IPS DF 6.9 (cell line): ENCODE measurements around the gene COL26A1.
"Not testable (repeated sequence)": the region's sequence is repeated elsewhere in the genome, so short reads cannot be mapped to it uniquely, and the experiment has no call there.

Source experiments
- DNase-seq: peaks from one replicate; pipeline ENCODE4 v3.0.0-alpha.2; 2013; ENCODE audit warnings: low read depth, low spot score
- H3K27ac ChIP-seq: one replicate; pipeline ENCODE4 v1.5.1; 2013; ENCODE audit warnings: low read length, control low read depth
- H3K27me3 ChIP-seq: 2 replicates; pipeline ENCODE4 v1.6.1; 2013; ENCODE audit warnings: mild to moderate bottlenecking, low read length; ENCODE audit not compliant: control insufficient read depth, insufficient read depth
- H3K36me3 ChIP-seq: 2 replicates; pipeline ENCODE4 v1.6.1; 2013; ENCODE audit warnings: low read length; ENCODE audit not compliant: control insufficient read depth, insufficient read depth
- H3K4me1 ChIP-seq: 2 replicates; pipeline ENCODE4 v1.6.1; 2013; ENCODE audit warnings: low read length; ENCODE audit not compliant: control insufficient read depth, insufficient read depth
- H3K4me3 ChIP-seq: 2 replicates; pipeline ENCODE4 v1.5.1; 2013; ENCODE audit warnings: mild to moderate bottlenecking, low read length
- H3K9me3 ChIP-seq: 2 replicates; pipeline ENCODE4 v1.6.1; 2013; ENCODE audit warnings: low read length, inconsistent platforms; ENCODE audit not compliant: control insufficient read depth, insufficient read depth
- WGBS: extraction: QIAGEN DNeasy Blood & Tissue Kit; methylation state at CpG from one replicate; pipeline ENCODE4 v1.1.7; 2013; ENCODE audit warnings: mixed read lengths, missing lambda C conversion rate; ENCODE audit not compliant: insufficient read length, insufficient coverage; 5-methylcytosine and 5-hydroxymethylcytosine counted together

Gene COL26A1

DNA sequence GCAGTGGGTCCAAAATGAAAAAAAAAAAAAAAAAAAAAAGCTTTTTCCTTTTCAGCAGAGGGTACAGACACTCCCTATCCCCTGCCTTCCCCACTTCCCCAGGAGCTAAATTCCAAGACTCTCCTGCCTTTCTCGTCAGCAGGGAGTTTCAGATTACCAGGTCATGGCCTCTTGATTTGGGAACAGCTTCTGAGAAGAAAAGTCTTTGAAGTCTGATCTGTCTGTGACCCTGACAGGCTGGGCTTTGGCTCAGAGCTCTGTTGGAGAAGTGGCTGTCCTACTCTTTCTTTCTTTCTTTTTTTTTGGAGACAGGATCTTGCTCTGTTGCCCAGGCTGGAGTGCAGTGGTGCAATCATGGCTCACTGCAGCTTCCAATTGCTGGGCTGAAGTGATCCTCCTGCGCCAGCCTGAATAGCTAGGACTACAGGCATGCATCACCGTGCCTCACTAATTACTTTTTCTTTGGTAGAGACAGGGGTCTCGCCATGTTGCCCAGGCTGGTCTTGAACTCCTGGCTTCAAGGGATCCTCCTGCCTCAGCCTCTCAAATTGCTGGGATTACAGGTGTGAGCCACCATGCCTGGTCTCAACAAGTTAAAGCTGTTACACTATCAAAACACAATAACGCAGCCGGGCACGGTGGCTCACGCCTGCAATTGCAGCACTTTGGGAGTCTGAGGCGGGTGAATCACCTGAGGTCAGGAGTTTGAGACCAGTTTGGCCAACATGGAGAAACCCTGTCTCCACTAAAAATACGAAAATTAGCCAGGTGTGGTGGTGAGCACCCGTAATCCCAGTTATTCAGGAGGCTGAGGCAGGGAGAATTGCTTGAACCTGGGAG lies 59.9 kb downstream of the COL26A1 start:
- DNase-seq = no peak
- peaks cover 3% of the 10 kb centered on the region for H3K4me1 ChIP-seq
- no peak overlapping the region for H3K27ac ChIP-seq
- H3K27me3 ChIP-seq = no peaks in the 10 kb centered on the region
- H3K4me3 ChIP-seq = no peak overlapping the region
- no CpG with 5 or more reads among the region's 11 CpGs for WGBS
- 0 out of 2 replicates have a peak, but pooled peaks cover 2% of the 10 kb centered on the region for H3K36me3 ChIP-seq
- H3K9me3 ChIP-seq = no peaks in the 10 kb centered on the region

DNA sequence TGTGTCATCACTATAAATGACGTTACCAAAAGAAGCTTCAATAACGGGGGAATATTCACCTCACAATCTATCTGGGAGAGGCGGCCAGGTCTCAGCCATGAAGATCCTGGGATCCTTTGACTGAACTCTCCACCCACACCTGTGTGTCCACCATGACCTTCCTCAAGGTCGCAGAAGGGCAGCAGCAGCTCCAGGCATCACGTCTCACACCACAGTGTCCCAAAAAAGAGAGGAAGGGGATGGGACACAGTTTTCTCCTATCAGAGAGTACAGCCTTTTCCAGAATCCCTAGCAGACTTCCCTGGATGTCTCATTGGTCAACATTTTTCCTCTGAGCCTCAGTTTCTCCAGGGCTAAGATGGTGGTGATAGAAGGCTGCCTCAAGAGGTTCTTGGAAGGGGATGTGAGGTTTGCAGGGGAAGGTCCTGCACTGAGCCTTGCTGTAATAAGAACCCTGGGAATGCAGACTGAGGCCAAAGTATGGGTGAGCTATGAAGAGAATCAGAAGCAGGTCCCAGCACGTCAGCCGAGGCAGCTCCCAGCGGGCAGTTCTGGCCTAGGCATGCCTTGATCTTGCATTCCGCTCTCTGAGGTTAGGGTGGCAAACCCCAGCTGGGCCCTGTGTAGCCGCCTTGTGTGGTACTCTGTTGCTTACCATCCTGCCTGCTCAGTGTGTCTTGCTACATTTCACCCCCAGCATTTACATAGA lies 63.8 kb downstream of the COL26A1 start:
- no peaks in the 10 kb centered on the region for H3K27me3 ChIP-seq
- H3K36me3 ChIP-seq = 0 out of 2 replicates have a peak, but pooled peaks cover 2% of the 10 kb centered on the region
- DNase-seq = no peak
- no peak overlapping the region for H3K27ac ChIP-seq
- H3K9me3 ChIP-seq = no peaks in the 10 kb centered on the region
- no CpG with 5 or more reads among the region's 10 CpGs for WGBS
- no peaks in the 10 kb centered on the region for H3K4me1 ChIP-seq
- H3K4me3 ChIP-seq = no peak overlapping the region

GRCh38 chr7:101428093-101428866 lies 65.6 kb downstream of the COL26A1 start:
- Histone ChIP-seq H3K27ac (no peak overlapping the region), H3K4me3 (no peak overlapping the region), H3K4me1 (no peaks in the 10 kb centered on the region), H3K9me3 (no peaks in the 10 kb centered on the region), H3K27me3 (no peaks in the 10 kb centered on the region), H3K36me3 (0 out of 2 replicates have a peak, but pooled peaks cover 2% of the 10 kb centered on the region)
- WGBS = 100% methylated on average over 3 of the region's 11 CpGs
- DNase-seq = no peak

GRCh38 chr7:101432316-101432715 lies 69.6 kb downstream of the COL26A1 start:
- no peaks in the 10 kb centered on the region for H3K9me3 ChIP-seq
- no peak overlapping the region for H3K27ac ChIP-seq
- no peak overlapping the region for H3K4me3 ChIP-seq
- no CpG with 5 or more reads among the region's 3 CpGs for WGBS
- H3K27me3 ChIP-seq = no peaks in the 10 kb centered on the region
- peaks cover 4% of the 10 kb centered on the region for H3K4me1 ChIP-seq
- no peak for DNase-seq
- H3K36me3 ChIP-seq = no peaks in the 10 kb centered on the region

DNA sequence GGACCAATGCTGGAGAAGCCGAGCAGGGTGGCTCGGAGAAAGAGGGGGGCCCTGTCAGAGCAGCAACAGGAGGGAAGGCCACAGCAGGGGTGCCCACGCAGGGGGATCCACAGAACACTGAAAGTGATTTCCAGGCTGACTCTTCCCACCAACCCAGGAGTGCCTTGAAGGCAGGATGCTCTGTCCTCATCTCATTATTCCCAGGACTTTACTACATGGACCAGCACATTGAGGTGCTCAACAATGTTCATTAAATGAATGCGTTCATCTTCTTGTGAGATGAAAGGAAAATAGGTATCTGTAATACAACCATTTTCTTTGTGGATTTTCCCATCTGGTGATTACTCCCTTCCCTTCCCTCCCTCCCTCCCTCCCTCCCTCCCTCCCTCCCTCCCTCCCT lies 71.0 kb downstream of the COL26A1 start:
- no CpG with 5 or more reads among the region's 4 CpGs for WGBS
- no peaks in the 10 kb centered on the region for H3K36me3 ChIP-seq
- no peak for DNase-seq
- H3K27ac ChIP-seq = no peak overlapping the region
- no peak overlapping the region for H3K4me3 ChIP-seq
- no peaks in the 10 kb centered on the region for H3K27me3 ChIP-seq
- no peaks in the 10 kb centered on the region for H3K9me3 ChIP-seq
- peaks cover 4% of the 10 kb centered on the region for H3K4me1 ChIP-seq

GRCh38 chr7:101434155-101434554 lies 71.5 kb downstream of the COL26A1 start:
- H3K27me3 ChIP-seq, H3K4me1 ChIP-seq, H3K9me3 ChIP-seq, DNase-seq, H3K36me3 ChIP-seq, H3K4me3 ChIP-seq, H3K27ac ChIP-seq: not testable (repeated sequence)
- no CpG with 5 or more reads among the region's 8 CpGs for WGBS

DNA sequence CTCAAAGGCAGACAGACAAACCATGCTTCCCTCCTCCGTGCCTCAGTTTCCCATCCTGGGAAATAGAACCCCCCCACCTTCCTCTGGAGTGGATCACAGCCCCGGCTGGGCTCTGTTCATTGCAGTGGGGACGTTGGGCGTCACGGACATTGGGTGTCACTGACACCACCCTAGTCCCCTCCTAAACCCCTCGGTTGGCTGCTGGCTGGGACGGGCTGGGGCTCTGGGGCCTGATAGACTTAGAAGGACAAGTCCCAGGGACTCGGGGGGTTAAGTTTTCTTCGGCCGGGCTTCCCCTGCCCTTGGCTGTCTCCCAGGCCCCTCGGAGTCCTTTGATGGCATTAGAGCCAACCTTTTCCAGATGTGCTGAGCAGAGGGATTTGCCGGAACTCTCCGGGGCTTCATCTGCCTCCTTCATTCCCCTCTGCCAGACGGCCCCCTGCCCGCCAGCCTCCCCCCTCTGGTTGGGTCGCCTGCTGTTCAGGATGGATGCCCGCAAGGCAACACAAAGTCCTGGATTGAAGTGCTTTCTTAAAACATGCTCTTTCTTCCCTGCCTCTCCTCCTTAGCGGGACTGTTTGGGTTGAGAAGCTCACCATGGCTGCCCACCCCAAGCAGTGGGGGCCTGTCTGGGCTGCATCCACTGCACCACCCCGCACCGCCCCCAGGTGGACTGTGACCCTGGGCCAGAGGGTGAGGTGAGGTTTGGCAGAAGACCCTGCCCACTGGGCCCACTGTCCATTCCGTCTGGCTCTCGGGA lies 73.0 kb downstream of the COL26A1 start:
- no peaks in the 10 kb centered on the region for H3K9me3 ChIP-seq

DNA sequence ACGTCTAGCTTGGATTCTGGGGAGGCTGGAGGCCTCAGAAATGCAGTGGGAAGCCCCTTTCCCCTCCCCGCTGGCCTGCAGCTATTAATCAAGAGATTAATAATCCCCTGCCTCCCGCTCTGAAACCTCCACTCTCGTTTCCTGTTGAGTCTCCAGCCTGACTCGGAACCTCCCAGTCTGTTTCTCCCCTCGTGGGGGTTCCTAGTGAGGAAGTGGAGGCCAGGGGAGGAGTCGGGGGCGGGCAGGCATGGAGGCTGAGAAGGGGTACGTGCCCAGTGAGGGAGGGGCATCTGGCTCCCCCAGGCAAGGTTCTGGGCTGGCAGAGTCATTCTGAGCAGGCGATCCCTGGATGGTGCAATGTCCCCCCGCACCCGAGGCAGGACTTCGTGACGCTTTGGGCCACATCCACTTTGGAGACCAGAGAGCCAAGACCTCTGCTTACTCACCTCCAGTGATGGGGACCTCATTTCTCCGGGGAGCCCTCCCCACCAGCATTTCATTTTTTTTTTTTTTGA lies 73.6 kb downstream of the COL26A1 start:
- Histone ChIP-seq H3K4me1 (peaks cover 4% of the 10 kb centered on the region), H3K9me3 (no peaks in the 10 kb centered on the region), H3K27ac (no peak overlapping the region), H3K27me3 (no peaks in the 10 kb centered on the region), H3K4me3 (no peak overlapping the region), H3K36me3 (no peaks in the 10 kb centered on the region)
- WGBS = no CpG with 5 or more reads among the region's 15 CpGs
- no peak for DNase-seq

More for the DNA sequence above, 73.0 kb downstream of the COL26A1 start:
- no peaks in the 10 kb centered on the region for H3K36me3 ChIP-seq
- WGBS = no CpG with 5 or more reads among the region's 22 CpGs
- H3K4me1 ChIP-seq = peaks cover 4% of the 10 kb centered on the region
- no peak overlapping the region for H3K4me3 ChIP-seq
- no peak for DNase-seq
- no peaks in the 10 kb centered on the region for H3K27me3 ChIP-seq
- no peak overlapping the region for H3K27ac ChIP-seq

GRCh38 chr7:101436857-101437576 lies 74.3 kb downstream of the COL26A1 start:
- no peaks in the 10 kb centered on the region for H3K36me3 ChIP-seq
- no CpG with 5 or more reads among the region's 19 CpGs for WGBS
- peaks cover 4% of the 10 kb centered on the region for H3K4me1 ChIP-seq
- H3K27ac ChIP-seq = no peak overlapping the region
- no peaks in the 10 kb centered on the region for H3K9me3 ChIP-seq
- DNase-seq = peak; percentile 64
- no peak overlapping the region for H3K4me3 ChIP-seq
- no peaks in the 10 kb centered on the region for H3K27me3 ChIP-seq
